ENCODE measurements around the gene SPEF2.

DNA sequence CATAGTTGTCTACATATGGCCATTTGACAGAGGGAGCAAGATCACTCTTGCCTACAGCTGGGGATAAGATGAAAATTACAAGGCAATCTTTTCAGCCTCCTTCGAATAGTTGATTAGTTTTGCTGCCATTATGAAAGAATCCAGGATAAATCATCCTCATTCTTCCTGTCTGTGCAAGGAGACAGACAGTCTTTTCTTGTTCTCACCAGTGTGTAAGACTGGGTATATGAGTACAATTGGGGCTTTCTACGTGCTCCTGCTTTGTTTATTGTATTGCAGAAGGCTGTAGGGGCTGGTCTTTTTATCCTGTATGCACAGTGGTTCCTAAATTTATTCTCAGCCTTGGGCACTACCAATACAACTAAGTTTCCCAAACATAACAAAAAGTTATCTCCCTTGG, 76.8 kb downstream of the SPEF2 start:
- TF ChIP-seq, protein P1, sequence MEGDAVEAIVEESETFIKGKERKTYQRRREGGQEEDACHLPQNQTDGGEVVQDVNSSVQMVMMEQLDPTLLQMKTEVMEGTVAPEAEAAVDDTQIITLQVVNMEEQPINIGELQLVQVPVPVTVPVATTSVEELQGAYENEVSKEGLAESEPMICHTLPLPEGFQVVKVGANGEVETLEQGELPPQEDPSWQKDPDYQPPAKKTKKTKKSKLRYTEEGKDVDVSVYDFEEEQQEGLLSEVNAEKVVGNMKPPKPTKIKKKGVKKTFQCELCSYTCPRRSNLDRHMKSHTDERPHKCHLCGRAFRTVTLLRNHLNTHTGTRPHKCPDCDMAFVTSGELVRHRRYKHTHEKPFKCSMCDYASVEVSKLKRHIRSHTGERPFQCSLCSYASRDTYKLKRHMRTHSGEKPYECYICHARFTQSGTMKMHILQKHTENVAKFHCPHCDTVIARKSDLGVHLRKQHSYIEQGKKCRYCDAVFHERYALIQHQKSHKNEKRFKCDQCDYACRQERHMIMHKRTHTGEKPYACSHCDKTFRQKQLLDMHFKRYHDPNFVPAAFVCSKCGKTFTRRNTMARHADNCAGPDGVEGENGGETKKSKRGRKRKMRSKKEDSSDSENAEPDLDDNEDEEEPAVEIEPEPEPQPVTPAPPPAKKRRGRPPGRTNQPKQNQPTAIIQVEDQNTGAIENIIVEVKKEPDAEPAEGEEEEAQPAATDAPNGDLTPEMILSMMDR (IDR thresholded peaks at IDR 0.05), result no peak
- no peak for TF ChIP-seq POLR2AphosphoS5 (IDR thresholded peaks at IDR 0.05; ENCODE audit: low read depth, low read length)
